HepG2 (cell line): ENCODE data around the gene ZNF772. TPM values are rescaled to one million over a fixed set of nuclear protein-coding genes. Genes with fewer than 3 reads are reported as not detected.
"Not testable (repeated sequence)": the region's sequence is repeated elsewhere in the genome, so short reads cannot be mapped to it uniquely, and the experiment has no call there.

Experiments used
- ATAC-seq: fragments of 200-7000 bp; cut with Tn5 transposase; 3 replicates; pipeline ENCODE4 v1.9.1; 2020; ENCODE audit warnings: mild to moderate bottlenecking, moderate library complexity
- BruUV-seq: library from RNA; stranded (reverse); fragments of 400-500 nt; replicated peaks from 2 replicates; lab custom pipeline; 2021; lab: Mats Ljungman, UMichigan
- CTCF ChIA-PET: fragments of 300-600 bp; formaldehyde crosslinking; extraction: SDS; loops from one replicate; lab custom pipeline; 2021; ENCODE audit warnings: low total read pairs, inconsistent platforms, low intra/inter-chr PET ratio; lab: Yijun Ruan, JAX
- POLR2A ChIA-PET: fragments of 350-600 bp; sonication (Branson Sonifier 250); formaldehyde crosslinking; loops from one replicate; lab custom pipeline; 2020; ENCODE audit warnings: antibody characterized with exemption, inconsistent platforms; lab: Yijun Ruan, JAX
- DNase-seq: peaks from one replicate; pipeline ENCODE4 v3.0.0-alpha.2; 2015; ENCODE audit warnings: low spot score
- FAIRE-seq: peaks from 3 replicates; lab custom pipeline; 2011; peaks lifted over from hg19 to GRCh38; lab: Jason Lieb, UNC
- H2AFZ ChIP-seq: one replicate; pipeline ENCODE4 v1.6.1; 2011; ENCODE audit warnings: low read length, inconsistent platforms
- H3K27ac ChIP-seq: fragments of 300-600 bp; 3 replicates; pipeline ENCODE4 v1.8.0; 2011; ENCODE audit warnings: mixed run types, mild to moderate bottlenecking, mixed read lengths, low read length, inconsistent platforms; ENCODE audit not compliant: insufficient read depth; ENCODE audit errors: extremely low read length
- H3K27me3 ChIP-seq, 2 experiments: fragments of 200-600 bp in 1 of 2; 2 replicates in 1 of 2; 3 replicates in 1 of 2; pipeline versions ENCODE4 v1.6.0 to v1.8.0; 2011; ENCODE audit warnings: low read length in 2 of 2, mild to moderate bottlenecking in 2 of 2, moderate library complexity in 2 of 2, inconsistent platforms in 1 of 2; ENCODE audit not compliant: insufficient read depth in 2 of 2, control insufficient read depth in 1 of 2
- H3K36me3 ChIP-seq, 2 experiments: fragments of 200-600 bp in 1 of 2; replicated peaks in 1 of 2; 2 replicates in 1 of 2; 3 replicates in 1 of 2; pipeline versions ENCODE4 v1.5.1 to v1.8.0; 2011; ENCODE audit warnings: low read length in 2 of 2, inconsistent platforms in 1 of 2; ENCODE audit not compliant: insufficient read depth in 2 of 2, control insufficient read depth in 1 of 2
- H3K4me1 ChIP-seq: 2 replicates; pipeline ENCODE4 v1.5.1; 2012; ENCODE audit warnings: low read length, inconsistent platforms; ENCODE audit not compliant: insufficient read depth
- H3K4me2 ChIP-seq: 2 replicates; pipeline ENCODE4 v1.6.0; 2011; ENCODE audit warnings: low read depth, low read length, inconsistent platforms
- H3K4me3 ChIP-seq, 3 experiments: fragments of 200-600 bp in 1 of 3; sonication (generic), shearing (Covaris generic) in 1 of 3; replicated peaks in 1 of 3; 2 replicates each; pipeline ENCODE4 v1.5.1; 2011 to 2016; ENCODE audit warnings: low read length in 3 of 3, inconsistent platforms in 2 of 3, low read depth in 2 of 3, mild to moderate bottlenecking in 2 of 3, control low read depth in 1 of 3, mixed read lengths in 1 of 3; ENCODE audit not compliant: insufficient read depth in 1 of 3
- H3K79me2 ChIP-seq: one replicate; pipeline ENCODE4 v1.6.1; 2011; ENCODE audit warnings: low read length, inconsistent platforms; ENCODE audit not compliant: insufficient read depth
- H3K9ac ChIP-seq: 2 replicates; pipeline ENCODE4 v1.6.0; 2011; ENCODE audit warnings: mild to moderate bottlenecking, low read depth, low read length, inconsistent platforms; ENCODE audit not compliant: insufficient read depth
- H3K9me3 ChIP-seq: 2 replicates; pipeline ENCODE4 v1.5.1; 2012; ENCODE audit warnings: mild to moderate bottlenecking, low read length
- H4K20me1 ChIP-seq: 2 replicates; pipeline ENCODE4 v1.6.0; 2011; ENCODE audit warnings: inconsistent platforms, mild to moderate bottlenecking, low read length, moderate library complexity; ENCODE audit not compliant: insufficient read depth
- ELF3 ChIP-seq: IDR thresholded peaks from 2 replicates; pipeline ENCODE4 v1.6.1; 2016; ENCODE audit warnings: missing genetic modification reagents, missing compliant biosample characterization
- PHF8 ChIP-seq: sonication (generic); formaldehyde crosslinking; IDR thresholded peaks from 2 replicates; pipeline ENCODE4 v1.5.0; 2020; ENCODE audit warnings: missing genetic modification reagents
- RARA ChIP-seq: IDR thresholded peaks from 2 replicates; pipeline ENCODE4 v1.6.1; 2016; ENCODE audit warnings: missing genetic modification reagents, missing compliant biosample characterization
- TEAD3 ChIP-seq: optimal IDR thresholded peaks from 2 replicates; pipeline ENCODE3; 2016; ENCODE audit warnings: borderline replicate concordance
- ZMYM4 ChIP-seq: sonication (generic); formaldehyde crosslinking; IDR thresholded peaks from 2 replicates; pipeline ENCODE4 v1.8.1; 2023; ENCODE audit warnings: mild to moderate bottlenecking, missing genetic modification reagents
- ZNF761 ChIP-seq: sonication (generic); formaldehyde crosslinking; conservative IDR thresholded peaks from 2 replicates; pipeline ENCODE4 v1.4.0; 2020; ENCODE audit warnings: mild to moderate bottlenecking, missing genetic modification reagents
- WGBS: methylation state at CpG from one replicate; pipeline ENCODE4 v1.1.6; 2017; ENCODE audit warnings: low lambda C conversion rate; 5-methylcytosine and 5-hydroxymethylcytosine counted together
- in situ Hi-C: cut with HindIII; loops from 2 replicates; pipeline ENCODE4 v1.10.0; 2017; ENCODE audit warnings: low pct_unique_long_range_greater_than_20kb; ENCODE audit not compliant: extremely low pct_ligation_motif_present
- intact Hi-C: fragments of 100-400 bp; cut with micrococcal nuclease; formaldehyde crosslinking; loops from one replicate; pipeline ENCODE4 v1.10.0; 2022; ENCODE audit not compliant: unreplicated experiment
- polyA plus RNA-seq, 8 experiments: library from polyadenylated mRNA; depleted of rRNA in 3 of 8; stranded (reverse) in 7 of 8; unstranded in 1 of 8; fragments of >200 nt; fragmentation: Illumina TruSeq in 4 of 8; extraction: Trizol in 4 of 8; gene quantifications; 2 replicates each; pipeline versions ENCODE4 v1.2.1 to v1.2.3, GENCODE V29; 2011 to 2016; ENCODE audit warnings: low read depth in 4 of 8, missing spikeins in 1 of 8, mixed read lengths in 1 of 8; ENCODE audit not compliant: insufficient read depth in 1 of 8
- total RNA-seq, 5 experiments: library from RNA; depleted of rRNA; stranded (reverse); fragments of >200 nt; fragmentation: Illumina TruSeq; extraction: Trizol; gene quantifications; 2 replicates each; pipeline ENCODE4 v1.2.3, GENCODE V29; 2016; ENCODE audit warnings: low read depth in 1 of 5
- TF ChIP-seq, protein P1 (sequence below): sonication (generic); formaldehyde crosslinking; IDR thresholded peaks from 2 replicates; pipeline ENCODE4 v1.4.0; 2020; ENCODE audit warnings: missing genetic modification reagents, borderline replicate concordance
- TF ChIP-seq, protein P2 (sequence below): sonication (generic); formaldehyde crosslinking; conservative IDR thresholded peaks from 2 replicates; pipeline ENCODE4 v1.4.0; 2020; ENCODE audit warnings: missing genetic modification reagents
- TF ChIP-seq, protein P3 (sequence below): sonication (generic); formaldehyde crosslinking; IDR thresholded peaks from 2 replicates; pipeline ENCODE4 v1.5.1; 2020; ENCODE audit warnings: missing genetic modification reagents, mild to moderate bottlenecking, borderline replicate concordance

ZNF772 gene
- total and polyA plus RNA-seq, 2 of the 13 experiments (the other 11 are each of a cell fraction or from before 2014, with no cell fraction given) = 3.1 to 17.2 TPM

DNA sequence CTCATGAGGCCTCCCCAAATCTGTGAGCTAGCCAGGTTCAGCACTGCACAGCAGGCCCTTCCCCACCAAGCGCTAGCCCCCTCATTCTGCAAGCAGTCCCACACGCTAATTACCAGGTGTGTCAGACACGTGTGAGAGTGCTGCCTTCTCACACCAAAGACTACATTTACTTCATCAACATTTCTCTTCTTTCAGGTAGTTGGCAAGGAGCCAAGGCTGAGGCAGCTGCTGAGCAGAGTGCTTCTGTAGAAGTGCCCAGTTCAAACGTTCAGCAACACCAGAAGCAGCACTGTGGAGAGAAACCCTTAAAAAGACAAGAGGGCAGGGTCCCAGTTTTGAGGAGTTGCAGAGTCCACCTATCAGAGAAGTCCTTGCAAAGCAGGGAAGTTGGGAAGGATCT is 28.8 kb upstream of the ZNF772 start (continued):
- no peak for TF ChIP-seq PHF8 (CRISPR knock-in tag)

DNA sequence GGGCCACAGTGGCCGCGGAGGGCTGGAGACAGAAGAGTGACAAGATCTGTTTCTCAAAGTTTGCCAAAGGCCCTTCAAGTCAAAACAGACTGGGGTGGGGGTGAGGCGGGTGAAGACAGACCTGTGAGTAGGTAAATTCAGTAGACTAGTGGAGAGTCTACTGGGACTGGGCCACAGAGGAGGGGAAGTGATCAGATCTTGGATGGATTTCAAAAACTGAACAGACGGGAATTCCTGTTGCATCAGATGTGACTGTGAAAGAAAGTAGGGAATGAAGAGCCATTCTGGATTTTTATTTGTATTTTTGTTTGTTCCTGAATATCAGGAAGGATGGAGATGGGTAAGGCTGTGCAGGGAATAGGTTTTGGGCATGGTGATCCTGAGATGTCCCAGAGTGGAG is 23.0 kb upstream of the ZNF772 start:
- DNase-seq, BruUV-seq, CTCF ChIA-PET, H4K20me1 ChIP-seq, H3K27me3 ChIP-seq, FAIRE-seq, H3K27ac ChIP-seq, H3K36me3 ChIP-seq, intact Hi-C loops, H2AFZ ChIP-seq, in situ Hi-C loops, H3K9me3 ChIP-seq: not testable (repeated sequence)
- TF ChIP-seq ZNF761 (CRISPR knock-in tag) = 0 out of 2 replicates have a peak, but pooled peaks have one; percentile 34
- POLR2A ChIA-PET = interaction anchor here (0.8 to 1.0 kb wide), 2 partner anchors 13 to 20 kb away, joined by 3 to 9 read pairs; partner anchors contain the start of gene ZNF419
- Histone ChIP-seq H3K4me1 (peaks cover 11% of the 10 kb centered on the region; the same call in 1 of the 2 replicates), H3K4me2 (peak overlapping the region; percentile 76), H3K9ac (peak overlapping the region; percentile 65), H3K79me2 (peaks cover 14% of the 10 kb centered on the region), H3K4me3 (peak overlapping the region; percentile 42 to 63 (median 50))
- WGBS = 5% methylated on average over 2 of the region's 4 CpGs
- peak; percentile 45 for ATAC-seq

DNA sequence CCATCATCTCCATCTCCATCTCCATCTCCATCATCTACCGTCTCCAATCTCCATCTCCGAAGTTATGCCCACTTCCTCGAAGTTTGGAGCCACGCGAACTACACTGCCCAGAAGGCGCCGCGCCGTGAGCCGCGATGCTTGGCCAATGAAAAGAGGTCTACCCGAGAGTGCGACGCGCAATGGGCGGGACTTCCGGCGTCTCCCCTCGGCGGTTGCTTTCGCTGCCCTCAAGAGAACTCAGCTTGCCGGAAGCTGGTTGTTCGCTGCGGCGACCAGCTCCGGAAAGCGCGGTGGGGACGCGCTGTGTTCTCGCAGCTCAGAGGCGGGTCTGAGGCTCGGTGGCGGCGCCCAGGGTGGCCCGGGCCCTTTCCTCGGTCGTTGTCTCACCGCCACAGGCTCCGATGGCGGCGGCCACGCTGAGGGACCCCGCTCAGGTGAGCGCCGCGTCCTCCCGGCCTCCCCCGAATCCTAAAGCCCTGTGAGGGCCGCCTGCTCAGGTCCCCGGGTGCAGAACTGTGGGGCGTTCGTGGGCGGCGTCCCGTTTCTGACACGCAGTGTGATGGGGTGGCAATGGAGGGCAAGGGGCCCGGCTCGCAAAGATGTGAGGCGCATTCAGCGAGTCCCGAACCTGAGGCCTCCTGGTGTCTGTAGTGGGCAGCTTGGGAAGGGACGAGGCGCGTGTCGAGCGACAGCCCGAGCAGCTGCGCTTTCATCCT is 22.5 kb upstream of the ZNF772 start, which contains the start of gene ZNF773:
Gene ZNF773 (plus strand): TSS at position 259 of the 716 bp plus-strand sequence. CDS start 143 bp downstream, at position 402.
- BruUV-seq = TSS peak; percentile 58
- H3K9me3 ChIP-seq, H4K20me1 ChIP-seq, intact Hi-C loops, in situ Hi-C loops, H3K36me3 ChIP-seq, H3K27me3 ChIP-seq, CTCF ChIA-PET, H2AFZ ChIP-seq: not testable (repeated sequence)
- Histone ChIP-seq H3K4me1 (peaks cover 11% of the 10 kb centered on the region; the same call in 1 of the 2 replicates), H3K79me2 (peaks cover 14% of the 10 kb centered on the region), H3K4me3 (peak within 1 kb of the TSS; percentile 67 to 88 (median 81)), H3K9ac (peak within 1 kb of the TSS; percentile 77), H3K27ac (peak within 1 kb of the TSS; percentile 70), H3K4me2 (peak within 1 kb of the TSS; percentile 76)
- under 1% methylated on average over 17 of the region's 69 CpGs for WGBS
- ATAC-seq = peak; percentile 98
- peak; percentile 73 for FAIRE-seq
- DNase-seq = peak; percentile 89
- POLR2A ChIA-PET = interaction anchor here (0.6 to 1.0 kb wide), 4 partner anchors 12 to 195 kb away, joined by 3 to 9 read pairs (median 3); partner anchors contain the start of genes ZNF416 and ZNF419
- TF ChIP-seq TEAD3 (CRISPR knock-in tag) (peak; percentile 59), ELF3 (CRISPR knock-in tag) (peak; percentile 80), ZMYM4 (CRISPR knock-in tag) (peak; percentile 55; the same call in 1 of the 2 replicates), RARA (CRISPR knock-in tag) (0 out of 2 replicates have a peak, but pooled peaks have one; percentile 25)
- TF ChIP-seq, protein P1, sequence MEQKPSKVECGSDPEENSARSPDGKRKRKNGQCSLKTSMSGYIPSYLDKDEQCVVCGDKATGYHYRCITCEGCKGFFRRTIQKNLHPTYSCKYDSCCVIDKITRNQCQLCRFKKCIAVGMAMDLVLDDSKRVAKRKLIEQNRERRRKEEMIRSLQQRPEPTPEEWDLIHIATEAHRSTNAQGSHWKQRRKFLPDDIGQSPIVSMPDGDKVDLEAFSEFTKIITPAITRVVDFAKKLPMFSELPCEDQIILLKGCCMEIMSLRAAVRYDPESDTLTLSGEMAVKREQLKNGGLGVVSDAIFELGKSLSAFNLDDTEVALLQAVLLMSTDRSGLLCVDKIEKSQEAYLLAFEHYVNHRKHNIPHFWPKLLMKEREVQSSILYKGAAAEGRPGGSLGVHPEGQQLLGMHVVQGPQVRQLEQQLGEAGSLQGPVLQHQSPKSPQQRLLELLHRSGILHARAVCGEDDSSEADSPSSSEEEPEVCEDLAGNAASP (CRISPR knock-in tag) = peak; percentile 76
- TF ChIP-seq, protein P2, sequence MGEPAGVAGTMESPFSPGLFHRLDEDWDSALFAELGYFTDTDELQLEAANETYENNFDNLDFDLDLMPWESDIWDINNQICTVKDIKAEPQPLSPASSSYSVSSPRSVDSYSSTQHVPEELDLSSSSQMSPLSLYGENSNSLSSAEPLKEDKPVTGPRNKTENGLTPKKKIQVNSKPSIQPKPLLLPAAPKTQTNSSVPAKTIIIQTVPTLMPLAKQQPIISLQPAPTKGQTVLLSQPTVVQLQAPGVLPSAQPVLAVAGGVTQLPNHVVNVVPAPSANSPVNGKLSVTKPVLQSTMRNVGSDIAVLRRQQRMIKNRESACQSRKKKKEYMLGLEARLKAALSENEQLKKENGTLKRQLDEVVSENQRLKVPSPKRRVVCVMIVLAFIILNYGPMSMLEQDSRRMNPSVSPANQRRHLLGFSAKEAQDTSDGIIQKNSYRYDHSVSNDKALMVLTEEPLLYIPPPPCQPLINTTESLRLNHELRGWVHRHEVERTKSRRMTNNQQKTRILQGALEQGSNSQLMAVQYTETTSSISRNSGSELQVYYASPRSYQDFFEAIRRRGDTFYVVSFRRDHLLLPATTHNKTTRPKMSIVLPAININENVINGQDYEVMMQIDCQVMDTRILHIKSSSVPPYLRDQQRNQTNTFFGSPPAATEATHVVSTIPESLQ (CRISPR knock-in tag) = 0 out of 2 replicates have a peak, but pooled peaks have one; percentile 61
- TF ChIP-seq, protein P3, sequence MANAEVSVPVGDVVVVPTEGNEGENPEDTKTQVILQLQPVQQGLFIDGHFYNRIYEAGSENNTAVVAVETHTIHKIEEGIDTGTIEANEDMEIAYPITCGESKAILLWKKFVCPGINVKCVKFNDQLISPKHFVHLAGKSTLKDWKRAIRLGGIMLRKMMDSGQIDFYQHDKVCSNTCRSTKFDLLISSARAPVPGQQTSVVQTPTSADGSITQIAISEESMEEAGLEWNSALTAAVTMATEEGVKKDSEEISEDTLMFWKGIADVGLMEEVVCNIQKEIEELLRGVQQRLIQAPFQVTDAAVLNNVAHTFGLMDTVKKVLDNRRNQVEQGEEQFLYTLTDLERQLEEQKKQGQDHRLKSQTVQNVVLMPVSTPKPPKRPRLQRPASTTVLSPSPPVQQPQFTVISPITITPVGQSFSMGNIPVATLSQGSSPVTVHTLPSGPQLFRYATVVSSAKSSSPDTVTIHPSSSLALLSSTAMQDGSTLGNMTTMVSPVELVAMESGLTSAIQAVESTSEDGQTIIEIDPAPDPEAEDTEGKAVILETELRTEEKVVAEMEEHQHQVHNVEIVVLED = peak; percentile 95
